GM20000 (cell line): ENCODE measurements around the gene SPG7.

Source experiments
- DNase-seq: peaks from one replicate; pipeline ENCODE4 v3.0.0; 2012; ENCODE audit warnings: low spot score
- CTCF ChIP-seq: IDR thresholded peaks from 2 replicates; pipeline ENCODE4 v1.5.1; 2012; ENCODE audit warnings: mild to moderate bottlenecking, control low read depth; ENCODE audit errors: extremely low read depth, missing control alignments

Gene SPG7

GRCh38 chr16:89548344-89549006 is 40.3 kb downstream of the SPG7 start:
- DNase-seq = no peak
- TF ChIP-seq CTCF = no peak

GRCh38 chr16:89549007-89549700 is 41.0 kb downstream of the SPG7 start:
- TF ChIP-seq CTCF = no peak
- DNase-seq = no peak

- DNase-seq = no peak
- no peak for TF ChIP-seq CTCF
Measured at GRCh38 chr16:89550421-89551007, 42.3 kb downstream of the SPG7 start.

GRCh38 chr16:89552329-89552728 is 44.1 kb downstream of the SPG7 start:
- no peak for DNase-seq
- TF ChIP-seq CTCF = no peak

GRCh38 chr16:89552913-89553312 is 44.7 kb downstream of the SPG7 start:
- DNase-seq = no peak
- no peak for TF ChIP-seq CTCF

GRCh38 chr16:89553733-89554132 is 45.5 kb downstream of the SPG7 start:
- no peak for DNase-seq
- TF ChIP-seq CTCF = no peak

- TF ChIP-seq CTCF = no peak
Measured at GRCh38 chr16:89554343-89554742, 46.1 kb downstream of the SPG7 start.

More at GRCh38 chr16:89554343-89554742, 46.1 kb downstream of the SPG7 start:
- no peak for DNase-seq
